A172 (cell line): ENCODE measurements around the gene GYPC. TPM values are rescaled to one million over a fixed set of nuclear protein-coding genes. Genes with fewer than 3 reads are reported as not detected.
A peak's percentile ranks its signal among the peaks of the same experiment; 100 is the strongest.
"Not testable (repeated sequence)": the region's sequence is repeated elsewhere in the genome, so short reads cannot be mapped to it uniquely, and the experiment has no call there.

ENCODE experiments used
- DNase-seq: peaks from one replicate; pipeline ENCODE4 v3.0.0-alpha.2; 2015; ENCODE audit warnings: low spot score
- total RNA-seq: library from RNA; depleted of rRNA; stranded (reverse); fragments of >200 nt; shearing (Covaris generic); gene quantifications from 2 replicates; pipeline ENCODE4 v1.2.3, GENCODE V29; 2014

The GYPC gene
- total RNA-seq, 1 experiment from 2014 or later = 44.7 TPM

DNA sequence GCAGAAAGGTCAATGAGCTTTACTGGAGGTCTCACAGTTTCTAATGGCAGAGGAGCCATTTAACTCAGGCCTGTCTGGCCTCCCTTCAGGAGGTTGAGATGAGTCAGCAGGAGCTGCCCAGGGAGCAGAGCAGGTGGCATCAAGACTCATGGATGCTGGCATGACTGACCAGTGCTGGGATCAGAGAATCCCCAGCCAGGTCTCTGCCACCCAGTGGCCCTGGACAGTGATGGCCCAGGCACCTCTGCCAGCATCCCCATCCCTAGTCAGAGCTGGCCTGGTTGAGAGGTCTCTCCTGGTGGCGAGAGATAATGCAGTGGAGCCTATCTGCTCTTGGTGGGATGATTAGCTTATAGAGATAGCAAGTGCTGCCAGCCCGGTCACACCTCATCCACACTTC is 43.1 kb downstream of the GYPC start:
- DNase-seq = peak; percentile 23

DNA sequence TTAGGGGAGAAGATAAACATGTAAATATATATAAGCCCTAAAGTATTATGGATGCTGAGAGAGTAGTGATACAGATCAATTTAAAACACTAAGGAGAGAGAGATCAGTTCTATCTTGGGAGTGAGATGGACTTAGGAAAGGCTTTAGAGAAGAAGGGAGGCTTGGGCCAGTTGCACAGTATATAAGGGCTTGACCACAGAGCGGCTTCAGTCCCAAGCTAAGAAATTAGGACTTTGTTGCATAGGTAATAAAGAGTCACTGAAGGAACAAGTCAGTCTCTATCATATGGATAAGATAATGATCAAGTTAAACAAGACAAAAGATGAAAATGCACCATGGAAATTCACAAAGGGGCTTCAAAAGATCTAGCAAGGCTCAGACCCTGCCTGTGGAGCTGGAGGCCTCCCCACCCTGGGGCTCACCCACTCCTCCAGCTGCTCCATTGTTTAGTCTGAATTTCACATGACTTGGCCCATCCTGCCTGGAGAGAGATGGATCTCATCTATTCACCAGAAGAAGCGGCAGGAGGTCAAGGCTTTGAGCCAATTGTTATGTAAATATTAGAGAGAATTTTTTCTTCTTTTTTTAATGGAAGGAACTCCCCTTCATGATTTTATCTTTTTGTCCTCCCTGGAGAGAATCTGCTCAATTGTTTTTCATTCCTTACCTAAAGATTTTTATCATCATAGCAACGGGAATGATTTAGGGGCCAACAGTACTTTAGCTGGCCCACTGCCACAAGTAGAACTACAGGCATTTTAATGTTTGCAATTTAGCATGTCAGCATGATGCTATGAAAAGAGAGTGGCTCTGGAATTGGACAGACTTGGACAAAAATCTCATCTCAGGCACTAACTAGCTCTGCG is 44.0 kb downstream of the GYPC start:
- no peak for DNase-seq

DNA sequence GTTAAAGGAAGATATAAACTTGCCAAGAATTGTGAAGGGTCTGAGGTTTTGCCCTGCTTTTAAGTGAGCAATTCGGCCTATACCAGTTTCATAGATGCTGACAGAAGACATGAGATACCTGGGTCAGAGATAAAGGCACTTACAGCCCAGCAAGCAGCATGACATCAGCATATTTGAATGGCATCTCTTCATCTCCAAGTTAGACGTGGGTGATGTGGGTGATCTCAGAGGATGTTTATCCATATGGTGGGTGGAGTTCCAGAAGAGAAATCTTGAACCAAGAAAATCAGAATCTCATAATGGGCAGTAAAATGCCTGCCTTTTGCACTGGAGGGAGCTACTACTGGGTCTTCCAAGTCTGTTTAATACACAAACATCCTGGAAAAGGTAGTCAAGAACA is 44.7 kb downstream of the GYPC start:
- DNase-seq = no peak

DNA sequence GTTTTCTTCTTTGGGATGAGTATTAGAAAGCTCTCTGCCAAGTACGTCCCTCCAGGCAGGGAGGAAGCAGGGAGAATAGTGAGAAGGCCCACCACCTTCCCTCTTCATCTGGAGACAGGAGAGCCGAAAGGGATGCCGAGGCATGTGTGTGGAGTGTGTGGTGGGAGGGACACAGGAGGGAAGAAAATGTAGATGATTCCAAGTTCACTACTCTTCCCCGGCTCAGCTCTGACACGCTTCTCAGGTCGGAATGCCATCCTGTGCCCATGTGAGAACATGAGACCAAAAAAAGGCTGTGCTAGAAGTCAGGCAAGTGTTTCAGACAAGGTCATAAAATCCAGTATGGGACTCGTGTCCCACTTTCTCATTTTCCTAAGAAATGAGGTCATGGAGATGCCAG is 47.4 kb downstream of the GYPC start:
- no peak for DNase-seq

DNA sequence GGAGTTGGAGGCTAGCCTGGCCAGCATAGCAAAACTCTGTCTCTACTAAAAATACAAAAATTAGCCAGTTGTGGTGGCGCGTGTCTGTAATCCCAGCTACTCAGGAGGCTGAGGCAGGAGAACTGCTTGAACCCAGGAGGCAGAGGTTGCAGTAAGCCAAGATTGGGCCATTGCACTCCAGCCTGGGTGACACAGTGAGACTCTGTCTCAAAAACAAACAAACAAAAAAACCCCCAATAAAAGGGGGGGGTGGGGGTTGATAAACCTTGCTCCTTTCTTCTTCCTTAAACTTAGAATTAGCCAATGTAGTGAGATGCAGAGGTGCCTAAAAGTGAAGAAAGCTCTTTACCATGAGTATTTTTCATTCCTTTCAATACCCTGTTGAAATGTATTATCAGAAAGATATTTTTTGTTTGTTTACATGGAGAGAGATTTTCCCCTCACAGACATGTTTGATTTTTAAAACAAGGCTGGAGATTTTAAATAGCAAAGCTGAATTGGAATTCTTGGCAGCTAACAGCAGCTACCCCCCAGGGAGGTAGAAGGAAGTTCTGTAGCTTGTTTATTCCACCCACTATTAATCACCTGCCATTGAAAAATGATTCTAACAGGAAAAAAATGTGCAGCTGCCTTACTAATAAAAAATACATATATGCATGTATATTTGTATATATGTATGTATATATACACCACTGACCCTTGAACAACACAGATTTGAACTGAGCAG is 48.6 kb downstream of the GYPC start:
- peak; percentile 18 for DNase-seq

DNA sequence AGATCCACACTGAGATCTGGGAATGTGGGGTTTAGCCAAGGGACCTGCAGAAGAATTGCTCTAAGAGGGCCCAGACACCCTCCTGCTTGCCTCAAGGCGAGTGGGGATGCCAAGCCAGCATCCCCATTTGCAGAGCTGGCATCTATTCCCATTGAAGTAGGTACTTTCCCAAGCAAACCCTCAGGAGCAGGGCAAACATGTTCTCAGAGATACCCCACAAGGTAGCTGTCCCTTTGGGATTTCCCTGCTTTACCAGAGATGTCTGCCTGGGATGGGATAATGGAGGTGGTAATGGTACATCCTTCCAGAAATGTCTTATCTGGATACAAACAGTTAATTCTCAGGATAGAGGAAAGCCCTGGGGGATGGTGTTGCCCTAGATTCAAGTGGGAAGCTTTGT is 51.2 kb downstream of the GYPC start:
- no peak for DNase-seq

DNA sequence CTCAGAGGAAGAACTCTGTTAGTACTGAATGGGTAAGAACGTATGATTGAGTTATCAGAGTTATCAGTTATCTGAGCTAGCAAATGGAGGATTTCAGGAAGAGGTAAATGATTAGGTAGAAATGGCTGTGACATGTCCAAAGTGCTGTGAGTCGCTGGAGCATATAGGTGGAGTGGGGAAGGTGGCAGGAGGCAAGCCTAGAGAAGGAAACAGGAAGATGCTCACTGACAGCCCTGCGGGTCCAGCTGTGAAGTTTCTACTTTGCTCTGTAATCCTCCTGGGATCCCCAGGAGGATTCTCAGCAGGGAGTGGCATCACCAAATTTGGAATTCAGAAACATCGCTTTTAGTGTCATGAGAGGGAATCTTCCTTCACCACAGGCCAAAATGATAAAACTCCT is 52.0 kb downstream of the GYPC start:
- no peak for DNase-seq

DNA sequence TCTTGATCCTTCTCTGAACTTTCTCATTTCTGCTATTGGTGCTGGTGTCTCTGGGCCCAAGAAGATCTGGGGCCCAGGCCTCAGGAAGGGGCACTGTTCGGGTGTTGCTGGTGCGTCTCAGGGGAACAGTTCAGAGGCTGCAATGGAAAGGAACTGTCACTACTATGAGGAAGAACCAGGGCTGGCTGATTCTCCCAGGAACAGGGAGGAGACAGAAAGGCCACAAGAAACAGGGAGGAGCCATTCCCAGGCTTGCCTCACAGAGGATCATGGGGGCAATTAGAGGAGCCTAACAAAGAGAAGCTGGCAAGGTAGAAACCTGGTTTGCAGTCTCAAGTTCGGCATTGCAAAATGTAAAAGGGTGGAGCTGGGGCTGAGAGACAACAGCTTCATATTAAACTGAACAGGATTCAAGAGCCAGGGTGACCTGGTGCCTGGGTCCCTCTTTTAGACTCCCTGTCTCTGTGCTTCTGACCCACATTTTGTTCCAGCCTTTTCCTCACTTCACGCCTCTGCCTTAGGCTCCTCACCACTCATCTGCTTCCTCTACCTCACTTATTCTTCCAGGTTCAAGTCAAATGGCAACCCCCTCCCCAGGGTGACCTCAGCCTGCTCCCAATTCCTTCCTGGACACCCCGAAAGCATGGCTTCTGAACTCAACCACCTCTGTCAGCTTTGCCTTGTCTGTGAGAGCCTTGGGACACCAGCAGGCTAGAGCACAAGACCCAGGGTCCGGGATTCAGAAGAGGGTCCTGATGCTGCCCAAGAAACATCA is 58.4 kb downstream of the GYPC start:
- no peak for DNase-seq

DNA sequence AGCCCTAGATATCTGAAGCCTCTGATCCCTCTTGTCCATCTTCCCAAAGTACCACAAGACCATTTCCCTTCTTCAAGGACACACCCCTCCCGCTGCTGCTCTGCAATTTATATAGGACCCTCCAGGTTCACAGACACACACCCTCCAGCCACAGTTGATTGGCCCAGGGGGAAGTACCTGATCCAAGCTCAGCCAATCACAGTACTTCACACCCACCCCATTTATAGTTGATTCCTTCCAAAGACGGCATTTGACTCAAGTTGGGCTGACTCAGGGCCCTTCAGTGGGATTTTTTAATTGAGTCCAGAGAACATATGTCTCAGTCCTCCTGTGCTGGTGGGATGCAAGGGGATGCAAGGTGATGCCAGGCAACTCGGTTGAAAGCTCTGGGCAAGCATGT is 59.2 kb downstream of the GYPC start:
- no peak for DNase-seq

DNA sequence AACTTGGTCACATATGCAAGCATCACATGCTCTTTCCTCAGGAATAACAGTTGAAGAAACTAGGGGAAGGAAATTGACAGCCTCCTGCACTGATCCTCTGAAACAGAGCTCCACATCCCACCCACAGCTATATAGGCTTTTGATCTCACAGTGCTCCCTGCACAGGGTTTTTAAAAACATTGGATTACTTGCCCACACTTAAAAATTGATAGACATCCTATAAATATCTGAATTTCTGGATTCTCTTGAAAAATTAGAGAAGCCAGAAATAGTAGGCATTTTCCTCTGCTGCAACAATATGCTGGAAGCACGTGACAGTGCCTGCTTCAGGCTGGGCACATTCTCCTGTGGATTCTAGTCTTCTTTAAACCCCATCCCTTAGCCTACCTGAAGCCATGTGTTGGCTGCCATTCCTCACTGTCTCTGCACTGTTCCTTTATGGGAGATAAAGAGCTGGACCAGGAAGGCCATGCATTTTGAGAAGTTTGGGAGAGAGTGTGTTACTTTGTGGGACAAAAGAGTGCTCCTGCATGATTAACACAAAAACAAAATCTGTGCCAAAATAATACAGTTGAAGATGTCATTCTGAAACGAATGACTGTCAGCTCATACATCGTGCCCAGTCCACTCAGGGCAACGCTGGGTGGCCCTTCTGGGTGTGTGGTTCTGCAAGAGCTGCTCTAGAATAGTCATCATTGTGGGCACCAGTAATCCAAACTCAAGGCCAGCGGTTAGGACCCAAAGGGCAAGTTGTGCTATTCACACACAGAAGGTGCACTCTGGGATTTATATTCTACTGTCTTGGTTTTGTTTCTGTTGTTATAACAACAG is 59.8 kb downstream of the GYPC start:
- DNase-seq = no peak

DNA sequence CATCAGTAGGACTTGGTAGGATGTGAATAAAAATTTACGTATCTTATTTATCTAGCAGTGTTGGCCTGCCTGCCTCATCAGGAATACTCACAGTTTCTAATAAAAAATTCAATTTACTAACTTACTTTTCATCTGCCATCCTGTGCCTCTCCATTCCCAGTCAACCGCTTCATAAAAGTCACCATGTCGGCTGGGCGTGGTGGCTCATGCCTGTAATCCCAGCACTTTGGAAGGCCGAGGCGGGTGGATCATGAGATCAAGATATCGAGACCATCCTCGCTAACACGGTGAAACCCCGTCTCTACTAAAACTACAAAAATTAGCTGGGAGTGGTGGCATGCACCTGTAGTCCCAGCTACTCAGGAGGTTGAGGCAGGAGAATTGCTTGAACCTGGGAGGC is 61.3 kb downstream of the GYPC start:
- not testable (repeated sequence) for DNase-seq

DNA sequence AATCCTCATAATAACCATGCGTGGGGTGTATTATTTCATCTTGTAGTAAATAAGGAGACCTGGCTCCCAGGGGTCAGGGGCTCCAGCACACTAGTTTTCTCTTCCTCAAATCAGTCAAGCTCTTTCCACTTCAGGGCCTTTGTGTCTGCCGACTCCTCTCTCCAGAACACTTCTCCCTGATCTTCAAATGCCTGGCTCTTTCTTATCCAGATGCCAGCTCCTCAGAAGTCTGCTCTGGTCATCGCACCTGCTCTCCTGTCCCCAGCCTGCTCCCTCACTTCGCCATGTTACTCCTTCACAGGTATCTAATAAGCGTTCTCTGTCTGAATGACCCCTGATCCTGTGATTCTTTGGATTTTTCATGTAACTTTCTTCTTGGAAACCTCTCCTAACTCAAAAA is 62.0 kb downstream of the GYPC start:
- DNase-seq = no peak

DNA sequence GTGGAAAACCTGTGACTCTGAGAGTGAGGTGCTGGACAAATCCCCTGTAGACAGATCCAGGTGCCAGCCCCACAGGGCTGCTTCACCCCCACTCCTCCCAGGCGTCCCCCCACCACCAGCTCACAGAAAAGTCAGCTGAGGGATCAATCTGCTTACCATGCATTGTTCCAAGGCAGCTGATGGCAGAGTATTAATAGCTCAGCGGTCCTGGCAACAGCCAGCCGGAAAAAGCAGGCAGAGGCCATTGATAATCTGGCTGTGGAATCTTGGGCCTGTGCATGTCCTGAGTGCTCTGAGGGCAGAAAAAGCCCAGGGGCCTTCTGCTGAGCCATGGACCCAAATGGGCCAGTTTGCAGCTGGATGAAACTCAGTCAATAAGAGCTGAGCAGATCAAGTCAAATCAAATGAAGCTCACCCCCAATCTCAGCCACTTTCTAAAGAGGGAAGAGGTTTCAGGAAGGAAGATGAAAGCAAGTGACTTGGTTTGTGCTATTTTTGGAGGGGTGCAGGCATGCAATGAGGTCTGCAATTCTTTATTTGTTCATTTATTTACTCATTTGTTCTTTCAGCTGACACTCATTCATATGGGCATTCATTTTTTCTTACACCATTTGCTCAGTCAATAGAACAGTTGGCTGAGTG is 63.4 kb downstream of the GYPC start:
- DNase-seq = no peak

DNA sequence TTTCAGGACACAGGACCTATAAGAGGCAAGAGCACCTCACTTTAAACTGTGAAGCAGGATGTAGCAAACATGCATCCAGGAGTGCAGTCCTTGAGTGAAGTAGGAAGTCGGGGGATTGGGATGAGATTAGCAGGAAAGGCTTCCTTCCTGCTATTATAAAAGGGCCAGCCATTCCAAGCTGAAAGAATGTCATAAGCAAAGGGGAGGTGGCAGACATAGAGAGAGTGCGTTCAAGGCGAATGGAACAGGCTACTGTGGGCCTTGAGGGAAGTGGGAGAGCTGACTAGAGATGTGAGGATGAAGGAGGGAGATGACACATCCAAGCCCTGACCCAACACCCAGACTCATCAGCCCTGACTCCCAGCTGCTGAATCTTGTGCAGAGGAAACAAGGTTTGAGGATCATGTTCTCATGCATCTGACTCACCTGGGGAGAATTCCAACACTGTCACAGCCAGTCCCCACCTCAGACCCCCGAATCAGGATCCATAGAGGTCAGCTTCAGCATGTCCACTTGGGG is 63.9 kb downstream of the GYPC start:
- peak; percentile 14 for DNase-seq

DNA sequence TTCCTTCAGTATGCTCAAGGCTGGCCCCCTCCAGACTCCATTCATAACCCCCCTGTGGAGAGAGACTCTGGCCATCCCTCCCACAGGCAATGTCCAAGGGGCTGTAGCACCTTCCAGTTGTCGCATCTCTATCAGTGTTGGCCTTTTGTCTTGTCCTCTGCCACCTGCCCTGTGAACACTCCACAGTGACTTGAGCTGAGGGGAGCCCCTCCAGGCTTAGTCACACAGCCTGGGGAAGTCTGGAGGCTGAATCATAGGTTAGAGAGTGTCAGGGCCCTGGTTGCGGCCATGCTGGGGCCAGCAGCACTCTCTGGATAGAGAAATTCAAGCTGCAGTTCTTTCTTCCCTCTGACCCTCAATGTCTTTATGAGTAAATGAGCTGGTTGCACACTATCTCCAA is 64.7 kb downstream of the GYPC start:
- no peak for DNase-seq

DNA sequence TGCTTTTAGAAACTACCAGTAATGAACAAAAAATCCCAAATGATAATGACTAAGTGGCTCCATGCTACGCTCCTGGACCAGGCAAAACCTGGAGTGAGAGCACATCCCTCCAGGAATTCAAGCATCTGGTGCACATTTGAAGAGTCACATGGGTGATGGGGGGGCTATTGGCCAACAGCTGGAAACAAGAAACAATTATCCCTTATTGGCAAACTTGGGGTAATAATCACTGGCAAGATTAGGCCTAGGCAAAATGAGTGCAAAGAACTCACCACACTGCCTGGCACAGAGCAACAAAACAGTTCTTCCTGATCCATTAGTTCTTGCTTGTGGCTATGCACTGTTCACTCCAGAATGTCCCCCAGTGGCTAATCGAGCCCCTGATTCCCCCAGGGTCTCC is 66.1 kb downstream of the GYPC start:
- DNase-seq = no peak

DNA sequence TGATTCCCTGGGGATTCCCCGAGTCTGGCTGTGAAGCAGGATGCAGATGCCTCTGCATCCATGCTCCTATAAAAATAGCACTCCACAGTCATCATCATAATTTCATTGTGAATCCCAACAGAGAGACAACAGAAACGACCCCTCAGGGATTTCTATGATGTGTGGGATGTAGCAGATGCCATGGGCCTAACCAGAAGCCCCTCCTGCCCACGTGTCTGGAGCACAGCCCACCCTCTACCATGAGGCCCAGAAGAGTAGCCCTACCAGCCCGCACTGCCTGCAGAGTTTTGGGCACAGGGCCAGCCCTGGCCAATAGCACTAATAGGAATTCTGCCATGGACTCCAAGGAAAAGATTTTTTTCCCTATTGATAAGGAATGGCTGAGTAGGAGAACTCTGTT is 66.6 kb downstream of the GYPC start:
- DNase-seq = no peak

DNA sequence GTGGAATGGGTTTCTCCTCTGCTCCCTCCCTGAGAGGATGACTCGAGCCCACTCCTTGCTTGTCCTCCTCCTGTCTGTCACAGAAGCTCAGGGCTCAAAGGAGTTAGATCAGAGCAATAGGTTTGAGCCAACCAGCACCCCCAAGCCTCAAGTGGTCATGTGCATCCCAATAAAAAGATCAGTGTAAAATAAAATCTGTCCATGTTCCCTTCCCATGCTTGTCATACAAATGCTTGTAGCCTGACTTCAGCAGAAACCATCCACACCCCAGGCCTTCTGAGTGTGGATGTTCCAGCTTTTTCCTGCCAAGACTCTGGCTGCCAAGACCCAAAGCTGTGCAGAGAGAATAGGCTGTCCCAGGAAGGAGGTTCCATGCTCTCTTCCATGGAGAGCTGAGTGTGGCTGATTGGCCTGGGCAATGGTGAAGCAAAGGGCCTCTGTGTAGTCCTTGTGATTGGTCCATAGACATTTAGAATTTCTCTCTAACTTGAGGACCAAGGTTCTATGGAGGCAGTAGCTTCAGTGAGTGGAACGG is 67.4 kb downstream of the GYPC start:
- no peak for DNase-seq

DNA sequence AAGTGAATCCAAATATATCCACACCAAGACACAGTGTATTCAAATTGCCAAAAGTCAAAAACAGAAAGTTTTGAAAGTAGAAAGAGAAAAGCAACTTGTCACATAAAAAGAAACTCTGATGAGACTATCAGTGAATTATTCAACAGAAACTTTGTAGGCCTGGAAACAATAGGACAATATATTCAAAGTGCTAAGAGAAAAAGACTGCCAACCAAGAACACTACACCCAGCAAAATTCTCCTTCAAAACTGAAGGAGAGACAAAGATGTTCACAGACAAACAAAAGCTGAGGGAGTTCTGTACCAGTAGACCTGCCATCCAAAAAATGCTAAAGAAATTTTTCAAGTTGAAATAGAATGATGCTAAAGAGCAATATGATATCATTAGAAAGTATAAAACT is 69.6 kb downstream of the GYPC start:
- DNase-seq = no peak

DNA sequence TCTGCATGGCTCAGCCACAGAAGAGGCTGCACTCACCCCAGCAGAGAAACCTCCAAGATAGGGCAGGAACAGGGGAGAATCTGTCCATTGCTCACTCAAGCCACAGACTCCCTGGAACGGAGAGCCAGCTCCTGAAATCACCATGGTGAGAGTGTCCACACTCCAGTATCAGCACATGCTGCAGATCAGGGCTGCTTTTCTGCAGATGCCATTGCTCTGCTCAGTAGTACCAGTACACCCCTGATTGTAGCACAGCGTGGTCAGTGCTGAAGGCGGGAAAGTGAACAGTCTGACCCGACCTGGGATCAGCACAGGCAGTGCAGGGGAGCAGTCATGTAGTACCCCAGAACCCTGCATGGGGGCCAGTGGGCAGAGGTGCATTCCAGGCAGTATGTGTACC is 73.9 kb downstream of the GYPC start:
- no peak for DNase-seq

DNA sequence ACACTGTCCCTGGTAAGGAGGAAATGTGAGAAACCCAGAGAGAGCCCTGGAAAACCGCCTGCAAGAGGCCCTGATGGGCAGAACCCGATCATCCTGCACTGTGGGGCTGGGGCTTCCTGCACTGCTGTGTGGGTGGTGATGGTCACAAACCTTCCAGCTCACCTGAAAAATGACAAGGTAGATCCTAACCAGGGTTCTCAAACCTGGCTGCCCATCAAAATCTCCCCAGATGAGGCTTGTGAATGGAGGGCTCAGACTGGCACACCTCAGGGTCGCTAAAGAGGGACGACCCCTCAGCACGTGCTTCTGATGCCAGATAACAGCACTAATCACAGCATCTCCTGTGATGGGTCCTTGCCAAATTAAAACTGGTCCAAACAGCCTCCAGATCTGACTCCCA is 74.7 kb downstream of the GYPC start:
- DNase-seq = no peak
